GM19324 (cell line): ENCODE results near the gene TRPM6.

ENCODE experiments used
- ATAC-seq: cut with Tn5 transposase; IDR thresholded peaks from one replicate; pipeline ENCODE4 v1.9.1; 2021; ENCODE audit warnings: mild to moderate bottlenecking, moderate library complexity; ENCODE audit not compliant: unreplicated experiment, low FRiP score

The TRPM6 gene

GRCh38 chr9:74724317-74724716, 163.4 kb downstream of the TRPM6 start:
- ATAC-seq = no peak

- ATAC-seq = no peak
Measured at GRCh38 chr9:74721696-74722660, 165.7 kb downstream of the TRPM6 start.

- ATAC-seq = no peak
Measured at GRCh38 chr9:74719306-74719705, 168.4 kb downstream of the TRPM6 start.

- no peak for ATAC-seq
Measured at GRCh38 chr9:74718709-74719108, 169.0 kb downstream of the TRPM6 start.

DNA sequence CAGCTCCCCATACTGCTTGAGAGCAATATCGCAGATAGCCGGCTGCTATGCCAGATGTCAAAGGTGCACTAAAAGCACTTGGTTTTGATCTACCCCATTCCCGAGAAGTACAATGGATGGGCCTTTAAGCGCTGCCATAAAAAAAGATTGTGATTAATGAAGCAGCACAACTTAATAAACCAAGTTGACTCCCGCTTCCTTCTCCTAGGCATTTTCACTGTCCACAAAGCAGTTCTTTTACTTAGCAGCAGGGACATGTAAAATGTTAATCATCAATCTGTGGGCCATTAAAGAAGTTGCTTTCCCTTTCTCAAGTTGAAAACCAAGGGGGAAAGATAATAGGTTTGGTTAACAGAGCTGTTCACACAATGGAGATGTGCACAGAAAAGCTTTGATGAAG, 176.4 kb downstream of the TRPM6 start:
- ATAC-seq = no peak

DNA sequence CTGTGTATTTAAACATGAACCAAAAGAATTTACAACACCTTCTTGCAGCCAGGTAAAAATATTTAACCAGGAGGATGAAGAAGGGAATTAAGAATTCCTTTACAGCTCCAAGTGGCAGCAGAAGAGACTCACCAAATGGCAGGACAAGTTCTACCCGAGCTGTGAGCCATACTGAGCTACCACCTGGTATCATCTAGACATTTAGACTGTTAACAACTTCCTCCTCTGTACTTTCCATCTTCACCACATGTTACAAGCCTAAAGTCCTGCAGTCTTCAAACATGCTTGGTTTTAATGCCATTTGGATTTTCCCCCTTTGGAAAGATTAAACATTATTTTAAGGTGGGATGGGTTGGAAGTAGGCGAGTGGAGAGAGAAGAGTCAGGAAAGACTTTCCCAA, 190.2 kb downstream of the TRPM6 start:
- ATAC-seq = no peak

GRCh38 chr9:74696520-74696919, 191.2 kb downstream of the TRPM6 start:
- no peak for ATAC-seq

DNA sequence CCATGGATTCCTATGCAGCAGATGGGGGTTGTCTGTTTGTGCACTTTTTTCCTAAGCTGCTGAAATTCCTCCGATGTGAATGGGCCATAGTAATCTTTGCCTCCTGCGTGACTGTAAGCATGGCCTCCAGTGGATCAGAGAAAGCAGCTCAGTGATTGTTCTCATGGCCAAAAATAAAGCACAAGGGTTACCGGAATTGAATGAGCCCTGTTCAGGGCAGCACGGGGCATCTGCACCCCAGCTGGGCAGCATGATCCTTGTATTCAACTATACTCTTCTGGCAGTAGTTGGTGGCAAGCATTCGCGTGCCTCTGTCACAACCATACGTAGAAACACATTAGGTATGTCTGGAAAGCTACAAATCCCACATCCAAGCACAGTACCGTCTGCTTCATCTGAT, 196.7 kb downstream of the TRPM6 start:
- ATAC-seq = no peak

GRCh38 chr9:74683322-74683721, 204.4 kb downstream of the TRPM6 start:
- no peak for ATAC-seq

GRCh38 chr9:74681906-74682305, 205.8 kb downstream of the TRPM6 start:
- ATAC-seq = no peak

DNA sequence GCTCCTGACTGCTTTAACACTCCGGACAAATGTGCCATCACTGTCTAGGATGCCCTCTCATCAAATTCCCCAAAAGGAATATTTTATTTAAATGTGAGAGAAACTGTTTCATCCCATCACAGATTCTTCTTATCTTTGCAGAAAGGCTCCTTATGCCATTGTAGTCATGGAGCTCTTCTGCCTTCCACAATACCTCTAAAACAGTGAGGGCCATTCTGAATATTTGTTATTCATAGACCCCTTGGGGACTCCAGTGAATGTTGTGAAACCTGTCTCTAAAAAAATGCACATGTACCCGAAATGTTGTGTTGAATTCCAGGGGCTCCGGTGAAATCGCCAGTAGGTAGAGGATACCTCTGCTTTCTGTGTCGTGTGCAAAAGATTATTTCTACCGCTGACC, 213.6 kb downstream of the TRPM6 start:
- ATAC-seq = no peak
